Mesendoderm (in vitro differentiated cells): ENCODE measurements around the gene CHSY3.

Experiments used
- DNase-seq: peaks from one replicate; pipeline ENCODE4 v3.0.0; 2013
- H2AK5ac ChIP-seq: 2 replicates; pipeline ENCODE4 v1.6.1; 2013; ENCODE audit warnings: low read length, inconsistent platforms
- H2BK120ac ChIP-seq: 2 replicates; pipeline ENCODE4 v1.6.1; 2013; ENCODE audit warnings: low read depth, mild to moderate bottlenecking, low read length, moderate library complexity, mixed read lengths
- H2BK15ac ChIP-seq: replicated peaks from 2 replicates; pipeline ENCODE4 v1.6.1; 2013; ENCODE audit warnings: low read depth, mild to moderate bottlenecking, moderate library complexity
- H2BK5ac ChIP-seq: 2 replicates; pipeline ENCODE4 v1.6.1; 2013; ENCODE audit warnings: low read length, inconsistent platforms
- H3K18ac ChIP-seq: 2 replicates; pipeline ENCODE4 v1.6.1; 2013; ENCODE audit warnings: mild to moderate bottlenecking, low read length, mixed read lengths
- H3K23ac ChIP-seq: one replicate; pipeline ENCODE4 v1.6.1; 2013; ENCODE audit warnings: low read length
- H3K27ac ChIP-seq: 2 replicates; pipeline ENCODE4 v1.5.1; 2013; ENCODE audit warnings: low read depth, mild to moderate bottlenecking, inconsistent platforms, low read length, moderate library complexity
- H3K27me3 ChIP-seq: 2 replicates; pipeline ENCODE4 v1.6.1; 2013; ENCODE audit warnings: low read length, control low read depth, mild to moderate bottlenecking, inconsistent platforms; ENCODE audit not compliant: insufficient read depth, poor library complexity
- H3K36me3 ChIP-seq: 2 replicates; pipeline ENCODE4 v1.6.1; 2013; ENCODE audit warnings: low read length, inconsistent platforms; ENCODE audit not compliant: control insufficient read depth, insufficient read depth
- H3K4ac ChIP-seq: one replicate; pipeline ENCODE4 v1.6.1; 2013; ENCODE audit warnings: low read depth, mild to moderate bottlenecking, low read length, moderate library complexity
- H3K4me1 ChIP-seq: 2 replicates; pipeline ENCODE4 v1.6.1; 2013; ENCODE audit warnings: low read depth, low read length, inconsistent platforms; ENCODE audit not compliant: control insufficient read depth
- H3K4me2 ChIP-seq: 2 replicates; pipeline ENCODE4 v1.6.1; 2013; ENCODE audit warnings: low read length
- H3K4me3 ChIP-seq: 2 replicates; pipeline ENCODE4 v1.5.1; 2013; ENCODE audit warnings: mild to moderate bottlenecking, low read length
- H3K56ac ChIP-seq: one replicate; pipeline ENCODE4 v1.6.1; 2013; ENCODE audit warnings: low read length
- H3K79me1 ChIP-seq: 2 replicates; pipeline ENCODE4 v1.6.1; 2013; ENCODE audit warnings: low read length, inconsistent platforms
- H3K79me2 ChIP-seq: 2 replicates; pipeline ENCODE4 v1.6.1; 2013; ENCODE audit warnings: mild to moderate bottlenecking, low read length; ENCODE audit not compliant: control insufficient read depth, insufficient read depth
- H3K9ac ChIP-seq: 2 replicates; pipeline ENCODE4 v1.6.1; 2013; ENCODE audit warnings: low read length, inconsistent platforms
- H4K5ac ChIP-seq: one replicate; pipeline ENCODE4 v1.6.1; 2013; ENCODE audit warnings: low read length
- H4K8ac ChIP-seq: one replicate; pipeline ENCODE4 v1.6.1; 2013; ENCODE audit warnings: low read depth, mild to moderate bottlenecking, control low read depth, low read length, moderate library complexity
- WGBS: extraction: QIAGEN DNeasy Blood & Tissue Kit; methylation state at CpG from one replicate; pipeline ENCODE4 v1.1.7; 2013; ENCODE audit warnings: low lambda C conversion rate, missing lambda C conversion rate; ENCODE audit not compliant: insufficient coverage; ENCODE audit errors: extremely low coverage; 5-methylcytosine and 5-hydroxymethylcytosine counted together

The CHSY3 gene

DNA sequence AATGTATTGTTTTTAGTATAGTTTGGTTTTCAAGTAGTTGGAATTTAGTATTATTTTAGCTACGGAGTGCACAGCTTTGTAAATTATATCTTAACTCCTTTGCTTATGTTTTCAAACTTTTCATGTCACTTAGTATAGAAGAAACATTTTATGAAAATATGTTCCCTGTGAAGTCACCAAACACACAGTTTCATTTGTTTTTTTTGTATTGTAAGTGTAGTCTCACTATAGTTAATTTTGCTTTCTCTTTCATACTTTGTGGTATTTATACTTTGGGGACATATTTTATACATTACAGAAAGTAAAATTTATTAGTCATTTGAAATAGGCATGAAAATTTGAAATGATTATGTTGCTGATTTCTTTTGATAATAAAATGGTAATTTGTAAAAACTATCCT lies 5.0 kb downstream of the CHSY3 start:
- no peak overlapping the region for H3K27ac ChIP-seq
- no peaks in the 10 kb centered on the region for H3K79me2 ChIP-seq
- no peak overlapping the region for H3K4me3 ChIP-seq
- no peak overlapping the region for H2BK5ac ChIP-seq
- WGBS = 100% methylated on average over 1 of the region's 1 CpG
- H3K18ac ChIP-seq = no peak overlapping the region
- no peak overlapping the region for H3K23ac ChIP-seq
- H3K56ac ChIP-seq = no peak overlapping the region
- no peak overlapping the region for H3K4me2 ChIP-seq
- H2AK5ac ChIP-seq = no peak overlapping the region
- no peak for DNase-seq
- H3K27me3 ChIP-seq = peaks cover 2% of the 10 kb centered on the region
- H3K9ac ChIP-seq = no peak overlapping the region
- H4K5ac ChIP-seq = no peak overlapping the region
- H3K79me1 ChIP-seq = no peaks in the 10 kb centered on the region
- H4K8ac ChIP-seq = no peak overlapping the region
- no peaks in the 10 kb centered on the region for H3K36me3 ChIP-seq
- H2BK120ac ChIP-seq = no peak overlapping the region
- no peak overlapping the region for H2BK15ac ChIP-seq
- no peaks in the 10 kb centered on the region for H3K4me1 ChIP-seq
- H3K4ac ChIP-seq = no peak overlapping the region

DNA sequence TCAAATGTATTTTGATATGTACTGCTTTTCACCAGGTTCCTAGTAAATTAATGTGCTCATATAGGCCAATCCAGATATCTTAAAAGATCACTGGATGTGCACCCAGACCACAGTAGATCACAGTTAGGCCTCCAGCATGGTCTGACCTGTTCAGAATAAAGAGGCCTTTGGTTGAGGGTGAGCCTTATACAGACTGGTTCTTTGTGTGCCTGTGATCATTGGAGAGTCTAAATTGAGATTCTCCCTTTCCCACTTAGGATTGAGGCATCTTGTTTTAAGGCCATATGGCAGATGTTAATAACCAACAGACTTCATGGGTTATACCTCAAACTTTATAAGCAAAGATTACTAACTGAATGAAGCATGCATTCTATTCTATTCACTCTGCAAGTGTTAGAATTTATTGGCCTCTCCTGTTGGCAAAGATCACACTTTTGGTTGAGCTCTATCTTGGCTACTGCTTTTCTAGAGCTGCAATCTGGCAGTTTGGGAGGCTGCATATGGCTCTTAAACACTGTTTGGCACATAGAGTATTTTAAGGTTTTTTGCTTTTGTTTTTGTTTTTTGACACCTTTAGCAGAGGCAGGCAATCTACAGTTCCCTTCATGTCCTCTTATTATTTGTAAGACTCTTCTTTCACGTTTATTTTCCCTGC lies 8.5 kb downstream of the CHSY3 start:
- H3K4me3 ChIP-seq = no peak overlapping the region
- no peak overlapping the region for H3K18ac ChIP-seq
- H3K27ac ChIP-seq = no peak overlapping the region
- no peak overlapping the region for H3K56ac ChIP-seq
- H2BK120ac ChIP-seq = no peak overlapping the region
- H4K8ac ChIP-seq = no peak overlapping the region
- H3K27me3 ChIP-seq = no peaks in the 10 kb centered on the region
- no peak overlapping the region for H3K4me2 ChIP-seq
- DNase-seq = no peak
- no peak overlapping the region for H2BK15ac ChIP-seq
- H2AK5ac ChIP-seq = no peak overlapping the region
- no peak overlapping the region for H3K9ac ChIP-seq
- no peak overlapping the region for H2BK5ac ChIP-seq
- H4K5ac ChIP-seq = no peak overlapping the region
- H3K36me3 ChIP-seq = no peaks in the 10 kb centered on the region
- WGBS = no CpG with 5 or more reads among the region's 1 CpG
- no peaks in the 10 kb centered on the region for H3K79me2 ChIP-seq
- no peaks in the 10 kb centered on the region for H3K79me1 ChIP-seq
- no peak overlapping the region for H3K4ac ChIP-seq
- H3K23ac ChIP-seq = no peak overlapping the region
- no peaks in the 10 kb centered on the region for H3K4me1 ChIP-seq

GRCh38 chr5:129915415-129915814 lies 11.2 kb downstream of the CHSY3 start:
- Histone ChIP-seq H3K4me2 (no peak overlapping the region), H3K36me3 (no peaks in the 10 kb centered on the region), H3K9ac (no peak overlapping the region), H3K4me1 (no peaks in the 10 kb centered on the region), H3K18ac (no peak overlapping the region), H3K79me2 (no peaks in the 10 kb centered on the region), H2BK5ac (no peak overlapping the region), H4K8ac (no peak overlapping the region), H2AK5ac (no peak overlapping the region), H3K27ac (no peak overlapping the region), H3K23ac (no peak overlapping the region), H2BK120ac (no peak overlapping the region), H3K56ac (no peak overlapping the region), H3K4me3 (no peak overlapping the region), H4K5ac (no peak overlapping the region), H3K79me1 (no peaks in the 10 kb centered on the region), H3K4ac (no peak overlapping the region), H3K27me3 (no peaks in the 10 kb centered on the region), H2BK15ac (no peak overlapping the region)
- DNase-seq = no peak
- WGBS = no CpG with 5 or more reads among the region's 2 CpGs

GRCh38 chr5:129917224-129917623 lies 13.0 kb downstream of the CHSY3 start:
- H3K56ac ChIP-seq = no peak overlapping the region
- H4K8ac ChIP-seq = no peak overlapping the region
- no peaks in the 10 kb centered on the region for H3K4me1 ChIP-seq
- H3K79me1 ChIP-seq = no peaks in the 10 kb centered on the region
- no peaks in the 10 kb centered on the region for H3K79me2 ChIP-seq
- H2BK5ac ChIP-seq = no peak overlapping the region
- no peaks in the 10 kb centered on the region for H3K36me3 ChIP-seq
- no peak for DNase-seq
- no peak overlapping the region for H3K18ac ChIP-seq
- no peak overlapping the region for H4K5ac ChIP-seq
- no peaks in the 10 kb centered on the region for H3K27me3 ChIP-seq
- no peak overlapping the region for H3K27ac ChIP-seq
- no peak overlapping the region for H2BK120ac ChIP-seq
- H3K4me3 ChIP-seq = no peak overlapping the region
- no peak overlapping the region for H3K23ac ChIP-seq
- no peak overlapping the region for H3K4me2 ChIP-seq
- WGBS = no CpG with 5 or more reads among the region's 1 CpG
- no peak overlapping the region for H2AK5ac ChIP-seq
- no peak overlapping the region for H3K9ac ChIP-seq
- no peak overlapping the region for H3K4ac ChIP-seq
- H2BK15ac ChIP-seq = no peak overlapping the region

GRCh38 chr5:129921204-129921603 lies 16.9 kb downstream of the CHSY3 start:
- no peak overlapping the region for H3K4ac ChIP-seq
- no peak overlapping the region for H3K56ac ChIP-seq
- no peak overlapping the region for H2AK5ac ChIP-seq
- WGBS = no CpG with 5 or more reads among the region's 4 CpGs
- H2BK15ac ChIP-seq = no peak overlapping the region
- H3K4me3 ChIP-seq = no peak overlapping the region
- no peak overlapping the region for H4K8ac ChIP-seq
- DNase-seq = no peak
- no peak overlapping the region for H3K23ac ChIP-seq
- no peaks in the 10 kb centered on the region for H3K79me2 ChIP-seq
- no peaks in the 10 kb centered on the region for H3K27me3 ChIP-seq
- H4K5ac ChIP-seq = no peak overlapping the region
- H3K9ac ChIP-seq = no peak overlapping the region
- H3K4me2 ChIP-seq = no peak overlapping the region
- H3K27ac ChIP-seq = no peak overlapping the region
- no peak overlapping the region for H3K18ac ChIP-seq
- no peaks in the 10 kb centered on the region for H3K79me1 ChIP-seq
- H2BK120ac ChIP-seq = no peak overlapping the region
- no peak overlapping the region for H2BK5ac ChIP-seq
- H3K36me3 ChIP-seq = no peaks in the 10 kb centered on the region
- no peaks in the 10 kb centered on the region for H3K4me1 ChIP-seq

DNA sequence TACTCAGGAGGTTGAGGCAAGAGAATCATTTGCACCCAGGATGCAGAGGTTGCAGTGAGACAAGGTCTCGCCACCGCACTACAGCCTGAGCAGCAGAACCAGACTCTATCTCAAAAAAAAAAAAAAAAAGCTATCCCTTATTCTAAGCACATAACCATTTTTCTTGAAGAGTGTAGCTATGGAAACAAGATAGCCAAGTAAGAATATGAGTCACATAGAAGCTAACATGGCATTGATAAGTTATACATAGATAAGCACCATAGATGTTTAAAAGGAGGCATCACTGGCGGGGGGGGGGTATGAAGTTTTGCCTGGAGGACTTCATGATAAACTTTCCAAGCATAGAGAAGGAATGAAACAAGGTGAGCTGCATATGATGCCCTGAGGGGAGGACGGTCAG lies 26.0 kb downstream of the CHSY3 start:
- WGBS = no CpG with 5 or more reads among the region's 4 CpGs
- no peak overlapping the region for H4K5ac ChIP-seq
- no peak overlapping the region for H3K4me2 ChIP-seq
- H3K23ac ChIP-seq = no peak overlapping the region
- no peak overlapping the region for H3K18ac ChIP-seq
- H3K79me2 ChIP-seq = no peaks in the 10 kb centered on the region
- no peak overlapping the region for H3K27ac ChIP-seq
- no peak overlapping the region for H3K56ac ChIP-seq
- DNase-seq = no peak
- H2BK5ac ChIP-seq = no peak overlapping the region
- H2BK120ac ChIP-seq = no peak overlapping the region
- H3K79me1 ChIP-seq = no peaks in the 10 kb centered on the region
- no peaks in the 10 kb centered on the region for H3K36me3 ChIP-seq
- H3K4me3 ChIP-seq = no peak overlapping the region
- H3K4ac ChIP-seq = no peak overlapping the region
- no peak overlapping the region for H2AK5ac ChIP-seq
- no peak overlapping the region for H4K8ac ChIP-seq
- no peak overlapping the region for H3K9ac ChIP-seq
- H3K4me1 ChIP-seq = no peaks in the 10 kb centered on the region
- H2BK15ac ChIP-seq = no peak overlapping the region
- H3K27me3 ChIP-seq = no peaks in the 10 kb centered on the region
